ENCODE results near the gene ESPL1. TPM values are rescaled to one million over a fixed set of nuclear protein-coding genes. Genes with fewer than 3 reads are reported as not detected.

ESPL1 gene
- polyA plus RNA-seq, 3 donors, result 0.79 TPM; not detected in 2

GRCh38 chr12:53299454-53300180 lies 31.5 kb downstream of the ESPL1 start, which contains the start of gene MYG1:
MYG1 (plus strand) TSS chr12:53299695; CDS start chr12:53299738, 43 bp downstream.
- Mint-ChIP-seq H3K4me3 (peak within 1 kb of the TSS; percentile 98 to 99), H3K27ac (peak within 1 kb of the TSS; percentile 99 to 100 (median 99)), H3K9me3 (peaks cover 0 to 3% (median 0%) of the 10 kb centered on the region in 7 donors), H3K4me1 (peaks cover 78% of the 10 kb centered on the region), H3K27me3 (ENCODE audit: low read depth in 3 of 3) (no peaks in the 10 kb centered on the region), H3K36me3 (peaks cover 22 to 59% of the 10 kb centered on the region in 2 donors)
- Histone ChIP-seq H3K9me3 (replicated peaks in 1 of 2; ENCODE audit: control insufficient read depth in 1 of 2, insufficient read depth in 1 of 2, low read length in 2 of 2) (no peaks in the 10 kb centered on the region), H3K9ac (ENCODE audit: insufficient read depth, low read length, poor library complexity, severe bottlenecking) (peak within 1 kb of the TSS; percentile 70), H3K27me3 (ENCODE audit: control insufficient read depth in 2 of 2, insufficient read depth in 2 of 2, low read length in 2 of 2) (no peaks in the 10 kb centered on the region), H3K27ac (ENCODE audit: low read depth in 1 of 2, low read length in 2 of 2) (peak within 1 kb of the TSS; percentile 97), H2AFZ (ENCODE audit: insufficient read depth, low read depth, low read length, poor library complexity, severe bottlenecking) (peak within 1 kb of the TSS; percentile 75), H3K4me1 (ENCODE audit: control insufficient read depth in 1 of 2, insufficient read depth in 2 of 2, low read length in 2 of 2) (peaks cover 55 to 63% of the 10 kb centered on the region in 2 donors), H3K4me2 (replicated peaks; ENCODE audit: extremely low read depth, low read length, poor library complexity, severe bottlenecking) (peak within 1 kb of the TSS; percentile 96), H4K20me1 (ENCODE audit: insufficient read depth, low read length) (peaks cover 6% of the 10 kb centered on the region), H3K79me2 (ENCODE audit: insufficient read depth, low read length) (peaks cover 58% of the 10 kb centered on the region), H3K36me3 (replicated peaks in 1 of 2; ENCODE audit: control insufficient read depth in 1 of 2, insufficient read depth in 2 of 2, low read length in 2 of 2) (peaks cover 25 to 28% of the 10 kb centered on the region in 2 donors), H3K4me3 (replicated peaks in 1 of 3; ENCODE audit: low read depth in 2 of 3, low read length in 3 of 3) (peak within 1 kb of the TSS; percentile 78 to 96 (median 90))
- intact Hi-C loops (cut with micrococcal nuclease), result loop anchor here in 1 of 2 donors (2.0 to 5.0 kb wide), 3 partner anchors 21 to 153 kb away; partner anchors contain the start of genes AAAS and PCBP2
- 2% methylated on average over 51 of the region's 51 CpGs for WGBS (ENCODE audit: insufficient coverage)
- peak; percentile 22 for TF ChIP-seq CTCF (IDR thresholded peaks at IDR 0.05)
- peak; percentile 82 to 85 (median 84) for DNase-seq

- Histone ChIP-seq H3K9me3 (replicated peaks in 1 of 2; ENCODE audit: control insufficient read depth in 1 of 2, insufficient read depth in 1 of 2, low read length in 2 of 2) (no peaks in the 10 kb centered on the region), H4K20me1 (ENCODE audit: insufficient read depth, low read length) (peaks cover 6% of the 10 kb centered on the region), H3K27me3 (ENCODE audit: control insufficient read depth in 2 of 2, insufficient read depth in 2 of 2, low read length in 2 of 2) (no peaks in the 10 kb centered on the region), H3K4me3 (replicated peaks in 1 of 3; ENCODE audit: low read depth in 2 of 3, low read length in 3 of 3) (peak overlapping the region; percentile 78 to 96 (median 90)), H3K27ac (ENCODE audit: low read depth in 1 of 2, low read length in 2 of 2) (peak overlapping the region; percentile 97), H2AFZ (ENCODE audit: insufficient read depth, low read depth, low read length, poor library complexity, severe bottlenecking) (peak overlapping the region; percentile 75), H3K4me2 (replicated peaks; ENCODE audit: extremely low read depth, low read length, poor library complexity, severe bottlenecking) (peak overlapping the region; percentile 96), H3K9ac (ENCODE audit: insufficient read depth, low read length, poor library complexity, severe bottlenecking) (peak overlapping the region; percentile 70), H3K36me3 (replicated peaks in 1 of 2; ENCODE audit: control insufficient read depth in 1 of 2, insufficient read depth in 2 of 2, low read length in 2 of 2) (peaks cover 27 to 31% of the 10 kb centered on the region in 2 donors), H3K79me2 (ENCODE audit: insufficient read depth, low read length) (peaks cover 58% of the 10 kb centered on the region), H3K4me1 (ENCODE audit: control insufficient read depth in 1 of 2, insufficient read depth in 2 of 2, low read length in 2 of 2) (peaks cover 49 to 57% of the 10 kb centered on the region in 2 donors)
- H3K27me3 Mint-ChIP-seq (ENCODE audit: low read depth in 3 of 3), result no peaks in the 10 kb centered on the region
- no peak for TF ChIP-seq CTCF (IDR thresholded peaks at IDR 0.05)
- DNase-seq, result peak in 1 of 3 donors; percentile 32
- 9% methylated on average over 10 of the region's 12 CpGs for WGBS (ENCODE audit: insufficient coverage)
- peak overlapping the region; percentile 99 to 100 (median 99) for H3K27ac Mint-ChIP-seq
- peaks cover 24 to 63% of the 10 kb centered on the region in 2 donors for H3K36me3 Mint-ChIP-seq
- peaks cover 0 to 3% (median 0%) of the 10 kb centered on the region in 7 donors for H3K9me3 Mint-ChIP-seq
- H3K4me1 Mint-ChIP-seq, result peaks cover 73% of the 10 kb centered on the region
- peak overlapping the region; percentile 98 to 99 for H3K4me3 Mint-ChIP-seq
- intact Hi-C loops (cut with micrococcal nuclease), result no loop called here
Measured at GRCh38 chr12:53300187-53300586, 32.1 kb downstream of the ESPL1 start.
